Spinal cord (tissue), 10 donors: ENCODE measurements around the gene ZBTB16. TPM values are rescaled to one million over a fixed set of nuclear protein-coding genes. Genes with fewer than 3 reads are reported as not detected.

ENCODE experiments used
- DNase-seq, 6 donors: peaks; one replicate each; pipeline versions ENCODE4 v3.0.0 to v3.0.0-alpha.2; 2013 to 2015; ENCODE audit warnings: low spot score in 6 of 6, low read depth in 4 of 6
- H3K27ac ChIP-seq: one replicate; pipeline ENCODE4 v1.5.1; 2013; ENCODE audit warnings: low read depth, low read length, control low read depth
- H3K27me3 ChIP-seq: one replicate; pipeline ENCODE4 v1.6.1; 2013; ENCODE audit warnings: low read length; ENCODE audit not compliant: control insufficient read depth, insufficient read depth
- H3K36me3 ChIP-seq: one replicate; pipeline ENCODE4 v1.6.1; 2013; ENCODE audit warnings: low read length; ENCODE audit not compliant: control insufficient read depth, insufficient read depth
- H3K4me1 ChIP-seq: one replicate; pipeline ENCODE4 v1.6.1; 2013; ENCODE audit warnings: low read length; ENCODE audit not compliant: control insufficient read depth, insufficient read depth
- H3K4me3 ChIP-seq: one replicate; pipeline ENCODE4 v1.5.1; 2013; ENCODE audit warnings: low read depth, low read length, control low read depth
- H3K9me3 ChIP-seq: one replicate; pipeline ENCODE4 v1.6.1; 2013; ENCODE audit warnings: low read length; ENCODE audit not compliant: control insufficient read depth, insufficient read depth
- WGBS: methylation state at CpG from one replicate; pipeline ENCODE4 v1.1.5; 2013; ENCODE audit warnings: missing lambda C conversion rate; ENCODE audit not compliant: insufficient coverage; 5-methylcytosine and 5-hydroxymethylcytosine counted together
- polyA plus RNA-seq, 2 donors: library from polyadenylated mRNA; unstranded; fragments of 120-200 nt; gene quantifications; one replicate each; pipeline ENCODE4 v1.2.1, GENCODE V29; 2013; ENCODE audit not compliant: insufficient read length in 2 of 2
- total RNA-seq, 2 donors: library from RNA; depleted of rRNA in 1 of 2; stranded (reverse); fragments of 120-200 nt in 1 of 2; fragments of >200 nt in 1 of 2; gene quantifications; one replicate each; pipeline versions ENCODE4 v1.2.3 to v1.2.4, GENCODE V29; 2013 to 2014
- donor health status: healthy.

Gene ZBTB16
- total and polyA plus RNA-seq, 4 donors = 4.5 to 17.9 (median 9.2) TPM

- Histone ChIP-seq H3K36me3 (no peaks in the 10 kb centered on the region), H3K27me3 (peaks cover 2% of the 10 kb centered on the region), H3K27ac (no peak overlapping the region), H3K9me3 (no peaks in the 10 kb centered on the region), H3K4me1 (peaks cover 14% of the 10 kb centered on the region), H3K4me3 (no peak overlapping the region)
- 100% methylated on average over 2 of the region's 7 CpGs for WGBS
- no peak for DNase-seq
Observed at GRCh38 chr11:114070464-114071139, 11.1 kb downstream of the ZBTB16 start.

- no peak overlapping the region for H3K4me3 ChIP-seq
- H3K4me1 ChIP-seq = peaks cover 31% of the 10 kb centered on the region
- 100% methylated on average over 2 of the region's 9 CpGs for WGBS
- DNase-seq = no peak
- no peak overlapping the region for H3K27ac ChIP-seq
- H3K9me3 ChIP-seq = no peaks in the 10 kb centered on the region
- peaks cover 17% of the 10 kb centered on the region for H3K27me3 ChIP-seq
- no peaks in the 10 kb centered on the region for H3K36me3 ChIP-seq
Observed at GRCh38 chr11:114073007-114073827, 13.7 kb downstream of the ZBTB16 start.

GRCh38 chr11:114073828-114074381 is 14.4 kb downstream of the ZBTB16 start:
- no peaks in the 10 kb centered on the region for H3K36me3 ChIP-seq
- DNase-seq = no peak
- H3K4me1 ChIP-seq = peaks cover 34% of the 10 kb centered on the region
- 76% methylated on average over 7 of the region's 11 CpGs for whole genome bisulfite sequencing
- peaks cover 17% of the 10 kb centered on the region for H3K27me3 ChIP-seq
- no peaks in the 10 kb centered on the region for H3K9me3 ChIP-seq
- peak overlapping the region; percentile 40 for H3K27ac ChIP-seq
- no peak overlapping the region for H3K4me3 ChIP-seq

- Histone ChIP-seq H3K27ac (no peak overlapping the region), H3K27me3 (peaks cover 20% of the 10 kb centered on the region), H3K36me3 (no peaks in the 10 kb centered on the region), H3K4me3 (no peak overlapping the region), H3K4me1 (peaks cover 38% of the 10 kb centered on the region), H3K9me3 (no peaks in the 10 kb centered on the region)
- no peak for DNase-seq
- WGBS = 74% methylated on average over 16 of the region's 21 CpGs
Observed at GRCh38 chr11:114074546-114075343, 15.2 kb downstream of the ZBTB16 start.

- no peaks in the 10 kb centered on the region for H3K9me3 ChIP-seq
- H3K27ac ChIP-seq = no peak overlapping the region
- peaks cover 20% of the 10 kb centered on the region for H3K27me3 ChIP-seq
- no peaks in the 10 kb centered on the region for H3K36me3 ChIP-seq
- no CpG with 5 or more reads among the region's 6 CpGs for WGBS
- peaks cover 43% of the 10 kb centered on the region for H3K4me1 ChIP-seq
- DNase-seq = no peak
- H3K4me3 ChIP-seq = no peak overlapping the region
Observed at GRCh38 chr11:114075344-114075610, 15.8 kb downstream of the ZBTB16 start.

GRCh38 chr11:114075891-114076441 is 16.5 kb downstream of the ZBTB16 start:
- Histone ChIP-seq H3K4me1 (peaks cover 48% of the 10 kb centered on the region), H3K4me3 (no peak overlapping the region), H3K36me3 (no peaks in the 10 kb centered on the region), H3K27ac (no peak overlapping the region), H3K9me3 (no peaks in the 10 kb centered on the region), H3K27me3 (peaks cover 20% of the 10 kb centered on the region)
- peak in 3 of 6 donors; percentile 26 to 79 (median 76) for DNase-seq
- 37% methylated on average over 13 of the region's 18 CpGs for WGBS

- H3K4me3 ChIP-seq = no peak overlapping the region
- no peak for DNase-seq
Observed at GRCh38 chr11:114076921-114077331, 17.4 kb downstream of the ZBTB16 start.

GRCh38 chr11:114077482-114078305 is 18.2 kb downstream of the ZBTB16 start:
- Histone ChIP-seq H3K36me3 (no peaks in the 10 kb centered on the region), H3K4me3 (no peak overlapping the region), H3K27ac (no peak overlapping the region), H3K4me1 (peaks cover 55% of the 10 kb centered on the region), H3K9me3 (no peaks in the 10 kb centered on the region), H3K27me3 (peaks cover 20% of the 10 kb centered on the region)
- no peak for DNase-seq
- WGBS = 90% methylated on average over 8 of the region's 9 CpGs

More at GRCh38 chr11:114076921-114077331, 17.4 kb downstream of the ZBTB16 start:
- Histone ChIP-seq H3K27ac (no peak overlapping the region), H3K9me3 (no peaks in the 10 kb centered on the region), H3K36me3 (no peaks in the 10 kb centered on the region), H3K4me1 (peaks cover 53% of the 10 kb centered on the region), H3K27me3 (peaks cover 20% of the 10 kb centered on the region)
- 22% methylated on average over 1 of the region's 3 CpGs for WGBS
